DLD1 (cell line): ENCODE measurements around the gene NNAT.
"Not testable (repeated sequence)": the region's sequence is repeated elsewhere in the genome, so short reads cannot be mapped to it uniquely, and the experiment has no call there.

ENCODE experiments used
- in situ Hi-C: cut with HindIII; loops from 2 replicates; pipeline ENCODE4 v1.10.0; 2017; ENCODE audit warnings: low sequenced_read_pairs

The NNAT gene

GRCh38 chr20:37521061-37521771 lies at the start of gene NNAT:
TSS of gene NNAT (plus strand) at chr20:37521250. CDS start at chr20:37521332, 82 bp downstream.
- in situ Hi-C loops, result loop anchor here (25.0 kb wide), 1 partner anchor 259 kb away; the partner anchor contains the start of gene GHRH

GRCh38 chr20:37471741-37472235 lies 49.3 kb upstream of the NNAT start:
- in situ Hi-C loops, result no loop called here

- in situ Hi-C loops, result not testable (repeated sequence)
Observed at GRCh38 chr20:37472435-37472834, 48.6 kb upstream of the NNAT start.

- in situ Hi-C loops, result no loop called here
Observed at GRCh38 chr20:37473249-37474000, 47.6 kb upstream of the NNAT start.

- in situ Hi-C loops, result no loop called here
Observed at GRCh38 chr20:37474386-37474785, 46.7 kb upstream of the NNAT start.

- in situ Hi-C loops, result no loop called here
Observed at GRCh38 chr20:37475252-37475651, 45.8 kb upstream of the NNAT start.

- in situ Hi-C loops, result no loop called here
Observed at GRCh38 chr20:37477041-37477440, 44.0 kb upstream of the NNAT start.

- in situ Hi-C loops, result no loop called here
Observed at GRCh38 chr20:37479266-37479665, 41.8 kb upstream of the NNAT start.

- in situ Hi-C loops, result no loop called here
Observed at GRCh38 chr20:37479925-37480691, 40.9 kb upstream of the NNAT start.

- in situ Hi-C loops, result no loop called here
Observed at GRCh38 chr20:37480919-37481318, 40.1 kb upstream of the NNAT start.

GRCh38 chr20:37481610-37482009 lies 39.4 kb upstream of the NNAT start:
- in situ Hi-C loops, result no loop called here

- in situ Hi-C loops, result no loop called here
Observed at GRCh38 chr20:37484331-37484730, 36.7 kb upstream of the NNAT start.

GRCh38 chr20:37486209-37486608 lies 34.8 kb upstream of the NNAT start:
- in situ Hi-C loops, result not testable (repeated sequence)

- in situ Hi-C loops, result no loop called here
Observed at GRCh38 chr20:37490663-37491350, 30.2 kb upstream of the NNAT start.

- in situ Hi-C loops, result no loop called here
Observed at GRCh38 chr20:37492096-37492625, 28.9 kb upstream of the NNAT start.

GRCh38 chr20:37492945-37493344 lies 28.1 kb upstream of the NNAT start:
- in situ Hi-C loops, result no loop called here

GRCh38 chr20:37494301-37494700 lies 26.7 kb upstream of the NNAT start:
- in situ Hi-C loops, result no loop called here

GRCh38 chr20:37494796-37495195 lies 26.3 kb upstream of the NNAT start:
- in situ Hi-C loops, result no loop called here

GRCh38 chr20:37498066-37498665 lies 22.9 kb upstream of the NNAT start:
- in situ Hi-C loops, result no loop called here

GRCh38 chr20:37500311-37500710 lies 20.7 kb upstream of the NNAT start:
- in situ Hi-C loops, result loop anchor here (25.0 kb wide), 1 partner anchor 238 kb away; the partner anchor contains the start of gene GHRH
